ENCODE data around the gene ZNF138. TPM values are rescaled to one million over a fixed set of nuclear protein-coding genes. Genes with fewer than 3 reads are reported as not detected.

The ZNF138 gene
- total and polyA plus RNA-seq, 8 donors, result 3.0 to 4.5 (median 3.6) TPM

- no peak for TF ChIP-seq CTCF (IDR thresholded peaks at IDR 0.05)
- Histone ChIP-seq H3K27me3 (no peaks in the 10 kb centered on the region), H3K36me3 (no peaks in the 10 kb centered on the region), H3K9me3 (no peaks in the 10 kb centered on the region), H3K27ac (no peak overlapping the region), H3K4me3 (no peak overlapping the region), H3K4me1 (no peaks in the 10 kb centered on the region)
- intact Hi-C loops (cut with DNase I), result no loop called here
- DNase-seq, result no peak
- 74 to 88% methylated on average over 11 of the region's 11 CpGs for WGBS, 2 donors
- FAIRE-seq, result no peak
- no peak for ATAC-seq
Measured at GRCh38 chr7:64868499-64868898, 74.3 kb downstream of the ZNF138 start.

- H3K36me3 ChIP-seq, result no peaks in the 10 kb centered on the region
- ATAC-seq (no peak), DNase-seq (no peak), FAIRE-seq (no peak)
- intact Hi-C loops (cut with DNase I), result no loop called here
- H3K4me1 ChIP-seq, result no peaks in the 10 kb centered on the region
- no peak for TF ChIP-seq CTCF (IDR thresholded peaks at IDR 0.05)
- WGBS, 2 donors, result 51 to 61% methylated on average over 8 of the region's 8 CpGs
- H3K27me3 ChIP-seq, result no peaks in the 10 kb centered on the region
- no peak overlapping the region for H3K4me3 ChIP-seq
- no peaks in the 10 kb centered on the region for H3K9me3 ChIP-seq
- H3K27ac ChIP-seq, result no peak overlapping the region
Measured at GRCh38 chr7:64869121-64869725, 75.0 kb downstream of the ZNF138 start.

GRCh38 chr7:64869912-64870562 is 75.8 kb downstream of the ZNF138 start:
- no peak overlapping the region for H3K4me3 ChIP-seq
- no peaks in the 10 kb centered on the region for H3K36me3 ChIP-seq
- H3K9me3 ChIP-seq, result no peaks in the 10 kb centered on the region
- no peak for TF ChIP-seq CTCF (IDR thresholded peaks at IDR 0.05)
- 80 to 87% methylated on average over 32 of the region's 32 CpGs for WGBS, 2 donors
- FAIRE-seq (no peak), DNase-seq (no peak), ATAC-seq (no peak)
- no peaks in the 10 kb centered on the region for H3K27me3 ChIP-seq
- H3K4me1 ChIP-seq, result no peaks in the 10 kb centered on the region
- intact Hi-C loops (cut with DNase I), result no loop called here
- no peak overlapping the region for H3K27ac ChIP-seq

- intact Hi-C loops (cut with DNase I), result no loop called here
- ATAC-seq (no peak), FAIRE-seq (no peak), DNase-seq (no peak)
- H3K27ac ChIP-seq, result no peak overlapping the region
- no peak for TF ChIP-seq CTCF (IDR thresholded peaks at IDR 0.05)
- no peaks in the 10 kb centered on the region for H3K9me3 ChIP-seq
- no peaks in the 10 kb centered on the region for H3K36me3 ChIP-seq
- H3K4me1 ChIP-seq, result no peaks in the 10 kb centered on the region
- H3K27me3 ChIP-seq, result no peaks in the 10 kb centered on the region
- no peak overlapping the region for H3K4me3 ChIP-seq
- WGBS, 2 donors, result 79 to 91% methylated on average over 13 of the region's 13 CpGs
Measured at GRCh38 chr7:64870656-64871055, 76.4 kb downstream of the ZNF138 start.

GRCh38 chr7:64871761-64872160 is 77.5 kb downstream of the ZNF138 start:
- FAIRE-seq, result no peak
- Histone ChIP-seq H3K36me3 (no peaks in the 10 kb centered on the region), H3K27ac (no peak overlapping the region), H3K27me3 (no peaks in the 10 kb centered on the region), H3K4me3 (no peak overlapping the region), H3K4me1 (no peaks in the 10 kb centered on the region), H3K9me3 (no peaks in the 10 kb centered on the region)
- intact Hi-C loops (cut with DNase I), result no loop called here
- TF ChIP-seq CTCF (IDR thresholded peaks at IDR 0.05), result no peak
- WGBS, 2 donors, result 54 to 66% methylated on average over 8 of the region's 8 CpGs
- ATAC-seq, result no peak
- no peak for DNase-seq

All from pancreas (tissue), 10 donors.